GM06990 (cell line): Measurements from ENCODE around the gene NPTXR.

ENCODE experiments used
- DNase-seq: peaks from one replicate; pipeline ENCODE4 v3.0.0-alpha.2; 2011; ENCODE audit not compliant: insufficient read length; ENCODE audit errors: extremely low read depth
- H3K27me3 ChIP-seq: replicated peaks from 2 replicates; pipeline ENCODE4 v1.6.0; 2011; ENCODE audit warnings: low read length; ENCODE audit not compliant: control insufficient read depth, insufficient read depth
- H3K36me3 ChIP-seq: 2 replicates; pipeline ENCODE4 v1.5.1; 2011; ENCODE audit warnings: low read length; ENCODE audit not compliant: control insufficient read depth, insufficient read depth
- H3K4me3 ChIP-seq: replicated peaks from 2 replicates; pipeline ENCODE4 v1.5.1; 2011; ENCODE audit warnings: low read depth, mild to moderate bottlenecking, control low read depth, low read length
- CTCF ChIP-seq: IDR thresholded peaks from 2 replicates; pipeline ENCODE4 v1.5.1; 2011; ENCODE audit warnings: low read length, control low read depth, mild to moderate bottlenecking, inconsistent platforms; ENCODE audit not compliant: insufficient read depth, poor library complexity, severe bottlenecking

The NPTXR gene

GRCh38 chr22:38834215-38834953, 9.4 kb downstream of the NPTXR start:
- no peaks in the 10 kb centered on the region; the same call in 1 of the 2 replicates for H3K27me3 ChIP-seq
- no peaks in the 10 kb centered on the region for H3K36me3 ChIP-seq
- no peak for TF ChIP-seq CTCF
- no peak for DNase-seq
- H3K4me3 ChIP-seq, result no peak overlapping the region

- Histone ChIP-seq H3K36me3 (no peaks in the 10 kb centered on the region), H3K27me3 (no peaks in the 10 kb centered on the region; the same call in 1 of the 2 replicates), H3K4me3 (no peak overlapping the region)
- no peak for TF ChIP-seq CTCF
- DNase-seq, result no peak
Observed at GRCh38 chr22:38833061-38833460, 10.8 kb downstream of the NPTXR start.

GRCh38 chr22:38832005-38832978, 11.5 kb downstream of the NPTXR start:
- Histone ChIP-seq H3K4me3 (no peak overlapping the region), H3K27me3 (no peaks in the 10 kb centered on the region; the same call in 1 of the 2 replicates), H3K36me3 (no peaks in the 10 kb centered on the region)
- no peak for TF ChIP-seq CTCF
- DNase-seq, result no peak

GRCh38 chr22:38831166-38831945, 12.5 kb downstream of the NPTXR start:
- TF ChIP-seq CTCF, result no peak
- no peak overlapping the region for H3K4me3 ChIP-seq
- H3K36me3 ChIP-seq, result no peaks in the 10 kb centered on the region
- no peak for DNase-seq
- H3K27me3 ChIP-seq, result no peaks in the 10 kb centered on the region; the same call in 1 of the 2 replicates

- no peak for TF ChIP-seq CTCF
- no peaks in the 10 kb centered on the region for H3K36me3 ChIP-seq
- no peaks in the 10 kb centered on the region; the same call in 1 of the 2 replicates for H3K27me3 ChIP-seq
- no peak for DNase-seq
- no peak overlapping the region for H3K4me3 ChIP-seq
Observed at GRCh38 chr22:38830845-38831108, 13.1 kb downstream of the NPTXR start.
